T-helper 2 cell (primary cell): Measurements from ENCODE around the gene SLC13A3.

ENCODE experiments used
- DNase-seq, 5 experiments: peaks; one replicate each; pipeline versions ENCODE4 v3.0.0 to v3.0.0-alpha.2; 2012 to 2022

The SLC13A3 gene

GRCh38 chr20:46634528-46634927 is 16.7 kb downstream of the SLC13A3 start:
- DNase-seq: no peak

GRCh38 chr20:46631874-46632446 is 19.3 kb downstream of the SLC13A3 start:
- no peak for DNase-seq

- no peak for DNase-seq
These were observed 19.9 kb downstream of the SLC13A3 start for GRCh38 chr20:46631212-46631869.

- no peak for DNase-seq
These were observed 21.0 kb downstream of the SLC13A3 start for GRCh38 chr20:46630306-46630705.

GRCh38 chr20:46629341-46629740 is 21.9 kb downstream of the SLC13A3 start:
- no peak for DNase-seq

- no peak for DNase-seq
These were observed 24.0 kb downstream of the SLC13A3 start for GRCh38 chr20:46627234-46627633.

- no peak for DNase-seq
These were observed 24.5 kb downstream of the SLC13A3 start for GRCh38 chr20:46626758-46627157.

- no peak for DNase-seq
These were observed 25.3 kb downstream of the SLC13A3 start for GRCh38 chr20:46625875-46626373.

- DNase-seq: no peak
These were observed 26.3 kb downstream of the SLC13A3 start for GRCh38 chr20:46624946-46625345.

- no peak for DNase-seq
These were observed 29.1 kb downstream of the SLC13A3 start for GRCh38 chr20:46622165-46622564.

- no peak for DNase-seq
These were observed 29.8 kb downstream of the SLC13A3 start for GRCh38 chr20:46621492-46621891.

- DNase-seq: no peak
These were observed 31.8 kb downstream of the SLC13A3 start for GRCh38 chr20:46619445-46619844.

GRCh38 chr20:46618316-46619100 is 32.8 kb downstream of the SLC13A3 start:
- DNase-seq: no peak

GRCh38 chr20:46614503-46614902 is 36.8 kb downstream of the SLC13A3 start:
- DNase-seq: no peak

GRCh38 chr20:46610145-46610544 is 41.1 kb downstream of the SLC13A3 start:
- DNase-seq: no peak

GRCh38 chr20:46609043-46609442 is 42.2 kb downstream of the SLC13A3 start:
- no peak for DNase-seq

GRCh38 chr20:46607849-46608497 is 43.3 kb downstream of the SLC13A3 start:
- DNase-seq: no peak

GRCh38 chr20:46607191-46607848 is 43.9 kb downstream of the SLC13A3 start:
- DNase-seq: no peak

GRCh38 chr20:46606817-46607190 is 44.5 kb downstream of the SLC13A3 start:
- DNase-seq: no peak

GRCh38 chr20:46605978-46606816 is 45.1 kb downstream of the SLC13A3 start:
- no peak for DNase-seq

GRCh38 chr20:46605181-46605580 is 46.1 kb downstream of the SLC13A3 start:
- DNase-seq: no peak
